DMS53 (cell line): ENCODE results near the gene HES1.
"Not testable (repeated sequence)": the region's sequence is repeated elsewhere in the genome, so short reads cannot be mapped to it uniquely, and the experiment has no call there.

ENCODE experiments used
- DNase-seq: peaks from one replicate; lab custom pipeline; 2025; lab: John Stamatoyannopoulos, UW

HES1 gene

DNA sequence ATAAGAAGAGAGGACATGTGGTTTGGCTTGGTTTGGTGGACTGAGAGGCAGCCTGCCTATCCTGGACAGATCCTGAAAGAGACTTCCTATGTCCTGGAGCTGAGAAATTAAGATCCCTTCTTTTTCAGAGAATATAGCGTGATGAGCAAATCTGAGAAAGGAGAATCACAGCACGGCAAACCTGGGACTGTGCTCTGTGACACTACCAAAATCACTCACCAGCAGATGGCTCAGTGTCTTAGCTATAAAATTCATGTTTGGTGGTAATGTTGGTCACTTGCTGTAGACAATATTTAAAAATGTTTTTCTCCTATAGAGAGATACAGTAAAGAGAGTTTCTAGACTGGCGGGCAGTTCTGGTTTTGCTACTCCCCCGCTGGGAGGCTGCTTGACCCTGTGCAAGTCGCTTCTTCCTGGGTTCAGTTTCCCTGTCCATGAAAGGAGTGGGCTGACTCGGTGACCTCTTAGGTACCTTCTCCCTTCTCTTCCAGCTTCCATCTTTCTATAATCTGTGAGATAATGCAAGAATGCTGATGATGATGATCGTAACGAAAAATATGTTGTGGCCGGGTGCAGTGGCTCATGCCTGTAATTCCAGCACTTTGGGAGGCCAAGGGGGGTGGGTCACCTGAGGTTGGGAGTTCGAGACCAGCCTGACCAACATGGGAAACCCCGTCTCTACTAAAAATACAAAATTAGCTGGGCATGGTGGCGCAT, 7.6 kb upstream of the HES1 start:
- DNase-seq = no peak

DNA sequence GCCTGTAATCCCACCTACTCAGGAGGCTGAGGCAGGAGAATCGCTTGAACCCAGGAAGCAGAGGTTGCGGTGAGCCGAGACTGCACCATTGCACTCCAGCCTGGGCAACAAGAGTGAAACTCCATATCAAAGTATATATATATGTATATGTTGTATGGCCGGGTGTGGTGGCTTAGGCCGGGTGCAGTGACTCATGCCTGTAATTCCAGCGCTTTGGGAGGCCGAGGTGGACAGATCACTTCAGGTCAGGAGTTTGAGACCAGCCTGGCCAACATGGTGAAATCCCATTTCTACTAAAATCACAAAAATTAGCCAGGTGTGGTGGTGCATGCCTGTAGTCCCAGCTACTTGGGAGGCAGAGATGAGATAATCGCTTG, 7.0 kb upstream of the HES1 start:
- DNase-seq = not testable (repeated sequence)

DNA sequence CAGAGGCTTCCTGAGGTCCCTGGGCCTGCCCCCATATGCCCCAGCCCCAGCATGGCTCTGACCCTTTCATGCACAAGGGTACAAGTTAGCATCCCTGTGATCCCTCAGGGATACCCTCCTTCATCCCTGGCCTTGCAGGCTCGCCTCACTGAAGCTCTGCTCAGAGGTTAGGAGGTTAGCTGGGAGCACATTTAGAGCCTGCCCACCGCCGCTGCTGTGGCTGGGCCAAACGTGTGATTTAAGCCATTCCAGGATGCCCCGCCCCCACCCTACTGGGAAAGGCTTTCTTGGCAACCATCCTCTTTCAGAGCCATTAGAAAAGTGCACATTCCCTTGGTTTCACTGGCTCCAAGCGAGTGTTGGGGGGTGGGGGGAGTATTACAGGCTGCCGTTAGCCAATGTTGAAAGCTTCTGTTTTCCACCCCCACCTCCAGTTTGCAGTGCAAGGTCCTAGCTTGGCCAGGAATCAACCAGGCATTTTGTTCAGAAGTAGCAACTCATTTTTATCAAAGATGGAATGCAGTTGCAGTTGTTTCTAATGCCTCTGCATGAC, 6.3 kb upstream of the HES1 start:
- no peak for DNase-seq

DNA sequence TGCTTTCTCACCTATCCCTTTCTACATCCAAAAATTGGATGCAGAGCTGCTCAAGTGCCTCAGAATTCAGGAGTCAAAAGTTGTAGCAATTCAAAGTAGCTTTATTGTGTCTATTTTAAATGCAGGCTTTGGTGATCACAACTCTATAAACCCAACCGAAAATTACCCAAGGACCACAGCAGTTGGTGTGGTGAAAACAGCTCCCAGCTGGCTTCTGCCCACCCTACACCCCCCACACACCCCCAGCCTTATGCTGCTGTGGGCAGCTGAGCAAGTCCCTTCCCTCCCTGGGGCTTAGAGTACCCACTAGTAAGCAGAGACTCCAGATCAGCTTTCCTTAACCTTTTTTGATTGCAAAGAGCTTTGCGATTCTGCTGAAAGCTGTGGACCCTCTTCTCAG, 5.8 kb upstream of the HES1 start:
- DNase-seq = no peak

DNA sequence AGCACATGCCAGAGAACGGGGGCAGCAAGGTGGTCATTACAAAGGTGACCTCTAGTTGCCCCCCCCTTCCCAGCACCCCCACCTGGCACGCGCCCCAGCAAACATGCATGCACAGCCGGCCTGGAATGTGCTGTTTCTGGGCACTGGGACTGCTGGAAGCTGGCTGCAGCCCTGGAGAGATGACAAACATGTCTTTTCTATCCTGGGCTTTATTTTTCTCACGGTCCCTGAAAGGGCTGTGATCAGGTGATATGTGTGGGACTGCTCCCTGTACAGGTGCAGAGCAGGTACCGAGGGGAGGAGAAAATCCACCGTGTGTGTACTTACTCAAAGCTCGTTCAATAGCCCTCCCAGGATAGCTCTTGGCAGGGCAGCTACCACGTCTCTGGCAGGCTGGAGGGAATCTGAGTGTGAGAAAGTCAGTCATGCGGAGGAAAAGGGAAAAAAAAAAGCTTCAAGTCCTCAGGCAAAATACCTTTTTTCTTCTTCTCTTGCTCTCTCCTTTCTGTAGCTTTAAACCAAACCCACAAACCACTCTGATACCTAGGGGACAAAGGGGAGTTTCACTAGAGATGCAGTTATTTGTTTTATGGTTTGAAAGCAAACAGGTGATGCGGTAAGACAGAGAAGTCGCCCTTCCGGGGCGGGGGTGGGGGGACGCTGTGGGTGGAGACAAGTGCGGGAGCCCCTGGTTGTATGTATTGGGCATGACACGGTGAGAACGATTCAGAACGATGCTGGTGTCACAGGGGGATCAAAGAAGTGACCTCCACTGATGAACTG, 5.0 kb upstream of the HES1 start:
- DNase-seq = peak; percentile 94

DNA sequence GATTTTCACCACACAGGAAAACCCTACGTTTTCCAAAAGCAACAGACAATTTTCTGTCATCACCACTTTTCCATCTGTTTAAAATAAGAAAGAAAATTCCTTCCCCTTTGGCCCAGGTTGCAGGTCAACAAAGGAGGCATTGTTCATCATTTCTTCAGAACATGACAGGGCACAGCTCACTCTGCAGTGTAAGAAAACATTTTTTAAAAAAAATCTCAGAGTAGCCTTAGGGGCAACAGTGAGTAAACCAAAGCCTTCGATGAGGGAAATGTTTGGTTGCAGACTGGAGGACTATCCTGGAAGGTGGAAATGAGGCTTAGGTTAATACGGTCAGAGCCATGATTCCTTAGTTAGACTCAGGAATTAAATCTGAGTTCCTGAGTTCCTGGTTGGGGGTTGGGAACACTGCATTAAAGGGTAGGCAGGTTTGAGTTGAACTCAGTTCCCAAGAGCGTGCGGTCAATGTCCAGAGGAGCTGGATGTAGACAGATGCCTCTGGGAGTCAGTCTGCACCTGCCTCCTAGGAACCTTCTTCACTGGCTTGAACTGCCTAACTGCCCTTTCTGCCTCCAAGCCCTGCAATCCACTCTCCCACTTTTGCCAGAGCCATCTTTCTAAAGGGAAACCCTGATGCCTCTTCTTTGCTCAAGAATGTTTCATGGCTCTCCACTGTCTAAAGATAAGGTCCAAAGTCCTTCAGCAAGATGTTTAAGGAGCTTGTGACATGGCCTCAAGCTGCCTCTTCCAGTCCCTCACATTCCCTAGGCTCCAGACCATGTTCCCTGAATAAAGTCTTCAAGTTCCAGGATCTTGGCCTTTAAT, 3.3 kb upstream of the HES1 start:
- DNase-seq = peak; percentile 32

DNA sequence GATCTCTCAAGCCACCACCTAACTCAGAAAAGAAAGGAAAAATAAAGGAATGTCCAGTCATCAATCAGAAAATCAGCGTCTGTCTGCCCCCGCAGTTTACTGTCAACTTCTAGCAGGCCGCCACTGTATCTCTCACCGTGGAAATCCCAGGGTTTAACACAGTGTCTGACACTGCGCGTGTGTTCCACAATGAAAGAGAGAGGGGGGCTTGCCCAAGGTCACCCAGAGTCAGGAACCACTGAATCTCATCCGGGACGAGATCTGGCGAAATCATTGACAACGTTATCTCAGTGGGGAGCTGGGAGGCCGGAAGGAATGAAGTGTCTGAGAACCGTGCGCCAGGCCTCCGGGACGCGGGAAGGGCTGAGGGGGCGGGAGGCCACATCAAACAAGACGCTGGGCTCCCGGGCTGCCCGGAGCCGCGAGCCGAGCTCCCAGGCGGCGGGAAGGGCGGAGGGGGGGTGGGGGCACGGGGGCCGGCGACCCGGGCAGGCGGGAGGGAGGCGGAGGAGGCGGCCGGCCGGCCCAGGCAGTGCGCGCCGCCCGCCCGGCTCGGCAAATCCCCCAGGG, 2.2 kb upstream of the HES1 start:
- DNase-seq = peak; percentile 78

DNA sequence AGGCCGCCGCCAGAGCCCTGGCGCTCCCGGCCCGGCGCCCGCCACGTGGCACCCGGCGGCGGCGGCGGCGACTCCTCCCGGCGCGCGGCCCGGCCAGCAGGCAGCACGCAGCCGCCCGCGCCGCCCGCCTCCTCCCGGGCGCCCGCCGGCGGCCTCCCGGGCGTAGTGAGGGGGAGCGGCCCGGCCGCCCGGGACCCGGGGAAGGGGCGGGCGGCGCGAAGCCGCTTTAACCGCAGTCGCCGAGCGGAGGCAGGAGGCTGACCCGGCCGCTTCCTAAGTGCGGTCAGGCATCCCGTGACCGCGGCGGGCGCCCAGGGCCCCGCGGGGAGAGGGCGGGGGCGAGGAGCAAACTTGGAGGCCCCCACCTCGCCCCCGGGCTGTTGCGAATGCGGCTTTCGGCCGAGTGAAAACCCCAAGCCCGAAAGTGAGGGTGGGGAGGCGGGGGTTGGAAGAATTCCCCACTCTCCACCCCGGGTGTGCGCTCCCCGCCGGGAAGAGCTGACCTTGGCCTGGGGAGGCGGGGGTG, 1.7 kb upstream of the HES1 start:
- DNase-seq = peak; percentile 91

DNA sequence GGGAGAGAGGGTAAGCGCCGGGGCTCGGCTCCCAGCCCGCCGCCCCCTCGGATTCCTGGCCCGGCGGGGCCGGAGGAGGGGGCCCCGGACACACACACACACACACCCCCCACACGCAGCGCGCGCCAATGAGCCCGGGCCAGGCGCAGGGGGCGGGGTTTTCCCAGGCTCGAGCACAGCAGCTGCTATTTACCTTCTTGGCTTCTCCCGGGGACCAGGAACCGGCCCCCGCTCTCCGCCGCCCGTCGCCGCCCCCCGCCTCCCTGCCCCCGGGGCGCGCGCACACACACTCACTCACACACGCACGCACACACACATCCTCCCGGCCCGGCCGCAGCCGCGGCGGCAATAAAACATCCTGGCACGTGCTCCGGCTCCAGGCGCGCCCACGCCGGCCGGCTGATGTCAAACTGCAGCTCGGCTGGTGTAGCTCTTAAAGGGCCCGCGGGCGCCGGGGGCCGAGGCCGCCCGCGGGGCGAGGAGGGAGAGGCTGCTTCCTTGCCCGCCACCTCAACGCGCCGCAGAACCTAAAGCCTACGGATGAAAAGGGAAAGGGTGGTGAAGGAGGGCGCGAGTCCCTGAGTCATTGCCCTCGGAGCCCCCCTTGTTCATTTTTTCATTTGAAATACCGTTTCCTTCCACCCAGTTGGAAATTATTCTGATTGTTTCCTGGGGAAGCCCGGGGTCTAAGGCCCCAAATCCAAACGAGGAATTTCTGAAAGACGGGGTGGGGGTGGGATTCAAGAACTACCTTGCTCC, 1.0 kb upstream of the HES1 start:
- peak; percentile 98 for DNase-seq

DNA sequence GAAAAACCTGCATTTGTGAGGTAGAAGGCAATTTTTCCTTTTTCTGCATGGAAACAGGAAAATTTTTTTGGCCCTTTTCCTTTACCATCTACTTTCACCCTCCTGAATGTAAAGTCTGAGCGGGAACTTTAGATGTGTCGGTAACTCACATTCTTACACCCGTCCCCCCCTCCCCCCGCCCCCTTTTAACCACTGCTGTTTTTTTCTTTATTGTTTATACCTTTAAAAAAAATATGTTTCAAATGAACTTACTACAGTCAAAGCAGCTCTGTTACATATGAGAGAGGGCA, 487 bp upstream of the HES1 start:
- DNase-seq = peak; percentile 65

DNA sequence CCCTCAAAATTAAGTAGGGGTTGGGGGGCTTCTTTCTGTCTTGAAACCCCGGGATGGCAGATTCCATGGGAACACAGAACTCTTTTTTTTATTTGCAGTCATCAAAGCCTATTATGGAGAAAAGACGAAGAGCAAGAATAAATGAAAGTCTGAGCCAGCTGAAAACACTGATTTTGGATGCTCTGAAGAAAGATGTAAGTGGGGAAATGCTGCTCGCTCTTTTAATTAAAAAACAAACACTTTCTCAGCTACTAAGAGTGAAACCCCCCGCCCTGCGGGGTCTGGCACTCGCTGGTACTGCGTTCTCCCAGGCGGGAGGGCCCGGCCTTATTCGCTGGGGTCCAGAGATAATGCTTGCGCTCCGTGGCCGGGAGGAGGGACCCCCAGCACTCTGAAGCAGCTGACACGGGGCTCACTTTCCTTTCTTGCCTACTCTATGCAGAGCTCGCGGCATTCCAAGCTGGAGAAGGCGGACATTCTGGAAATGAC, 615 bp downstream of the HES1 start:
- no peak for DNase-seq

DNA sequence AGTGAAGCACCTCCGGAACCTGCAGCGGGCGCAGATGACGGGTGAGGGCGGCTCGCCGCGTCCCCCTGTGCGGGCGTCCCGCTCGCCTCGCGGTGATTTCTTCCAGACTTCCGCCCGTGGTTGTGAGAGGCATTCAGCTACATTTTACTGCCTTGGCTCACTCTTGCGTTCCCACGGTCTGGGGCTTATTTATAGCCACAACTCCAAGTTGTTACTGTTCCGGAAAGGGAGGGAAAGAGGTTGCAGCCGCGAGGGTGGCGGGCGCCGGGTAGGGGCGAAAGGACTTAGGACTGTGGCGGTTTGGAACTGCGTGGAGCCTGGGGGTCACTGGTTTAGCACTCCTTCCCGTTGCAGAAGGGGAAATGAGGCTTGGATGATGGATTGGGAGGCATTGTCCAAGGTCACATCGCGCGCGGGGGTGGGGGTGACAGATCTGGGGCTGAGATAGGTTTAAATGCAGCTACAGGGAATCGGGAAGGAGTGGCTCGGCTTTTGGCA, 1.1 kb downstream of the HES1 start:
- DNase-seq = peak; percentile 72

DNA sequence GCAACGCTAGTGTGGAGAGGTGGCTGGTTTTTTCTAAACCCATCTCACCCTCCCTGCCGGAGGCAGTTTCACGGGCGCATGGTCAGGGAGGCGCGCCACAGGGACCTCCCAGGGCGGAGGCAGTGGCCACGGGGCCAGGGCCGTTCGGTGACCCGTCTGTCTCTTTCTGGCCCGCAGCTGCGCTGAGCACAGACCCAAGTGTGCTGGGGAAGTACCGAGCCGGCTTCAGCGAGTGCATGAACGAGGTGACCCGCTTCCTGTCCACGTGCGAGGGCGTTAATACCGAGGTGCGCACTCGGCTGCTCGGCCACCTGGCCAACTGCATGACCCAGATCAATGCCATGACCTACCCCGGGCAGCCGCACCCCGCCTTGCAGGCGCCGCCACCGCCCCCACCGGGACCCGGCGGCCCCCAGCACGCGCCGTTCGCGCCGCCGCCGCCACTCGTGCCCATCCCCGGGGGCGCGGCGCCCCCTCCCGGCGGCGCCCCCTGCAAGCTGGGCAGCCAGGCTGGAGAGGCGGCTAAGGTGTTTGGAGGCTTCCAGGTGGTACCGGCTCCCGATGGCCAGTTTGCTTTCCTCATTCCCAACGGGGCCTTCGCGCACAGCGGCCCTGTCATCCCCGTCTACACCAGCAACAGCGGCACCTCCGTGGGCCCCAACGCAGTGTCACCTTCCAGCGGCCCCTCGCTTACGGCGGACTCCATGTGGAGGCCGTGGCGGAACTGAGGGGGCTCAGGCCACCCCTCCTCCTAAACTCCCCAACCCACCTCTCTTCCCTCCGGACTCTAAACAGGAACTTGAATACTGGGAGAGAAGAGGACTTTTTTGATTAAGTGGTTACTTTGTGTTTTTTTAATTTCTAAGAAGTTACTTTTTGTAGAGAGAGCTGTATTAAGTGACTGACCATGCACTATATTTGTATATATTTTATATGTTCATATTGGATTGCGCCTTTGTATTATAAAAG, 1.8 kb downstream of the HES1 start:
- DNase-seq = peak; percentile 90

DNA sequence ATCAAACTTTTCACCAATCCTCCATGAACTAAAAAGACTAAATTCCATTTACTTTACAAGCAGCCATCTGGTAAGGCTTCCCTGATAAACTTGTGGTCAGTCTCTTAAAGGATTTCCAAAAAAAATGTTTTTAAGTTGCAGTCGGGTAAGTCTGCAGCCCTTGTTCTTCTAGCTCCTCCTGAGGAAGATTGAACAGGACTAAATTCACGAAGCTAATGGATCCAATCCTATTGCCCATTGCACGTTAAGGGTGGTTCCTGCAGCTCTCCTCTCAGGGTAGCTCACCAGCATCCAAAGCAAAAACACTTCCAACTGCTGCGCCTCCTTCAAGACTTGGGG, 2.8 kb downstream of the HES1 start:
- peak; percentile 57 for DNase-seq

DNA sequence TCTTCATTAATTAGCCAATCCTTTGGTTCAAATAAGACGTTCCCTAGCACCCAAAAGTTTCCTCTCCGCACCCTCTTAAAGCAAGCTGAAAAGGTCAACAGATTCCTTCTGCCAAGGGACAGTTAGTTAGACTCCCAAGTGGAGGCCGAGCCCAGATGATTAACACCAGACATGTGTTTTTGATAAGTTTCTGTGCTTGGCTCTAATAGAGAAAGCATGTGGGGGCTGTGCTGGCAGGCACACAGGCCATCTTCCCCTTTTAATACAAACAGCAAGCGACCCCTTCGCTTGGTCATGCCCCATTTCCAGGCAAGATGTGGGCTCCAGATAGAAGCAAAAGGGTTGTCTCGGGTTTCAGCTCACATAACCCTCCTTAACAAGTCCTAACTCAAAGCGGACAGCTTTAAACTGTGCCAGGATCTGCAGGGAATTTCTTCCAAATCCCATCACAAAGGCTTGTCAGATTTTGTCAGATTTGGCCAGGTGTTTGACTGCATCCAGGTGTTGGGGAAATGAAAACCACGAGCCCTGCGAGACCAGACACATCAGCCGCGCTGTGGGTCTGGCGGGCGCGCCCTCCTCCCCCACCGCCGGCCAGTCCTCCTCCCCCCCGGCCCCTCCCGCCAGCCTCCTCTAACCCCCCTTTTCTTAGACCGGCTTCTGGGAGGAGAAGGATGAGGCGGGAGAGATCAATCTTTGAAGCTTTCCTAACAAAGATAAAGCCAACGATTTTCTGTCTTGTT, 3.3 kb downstream of the HES1 start:
- DNase-seq = peak; percentile 68

DNA sequence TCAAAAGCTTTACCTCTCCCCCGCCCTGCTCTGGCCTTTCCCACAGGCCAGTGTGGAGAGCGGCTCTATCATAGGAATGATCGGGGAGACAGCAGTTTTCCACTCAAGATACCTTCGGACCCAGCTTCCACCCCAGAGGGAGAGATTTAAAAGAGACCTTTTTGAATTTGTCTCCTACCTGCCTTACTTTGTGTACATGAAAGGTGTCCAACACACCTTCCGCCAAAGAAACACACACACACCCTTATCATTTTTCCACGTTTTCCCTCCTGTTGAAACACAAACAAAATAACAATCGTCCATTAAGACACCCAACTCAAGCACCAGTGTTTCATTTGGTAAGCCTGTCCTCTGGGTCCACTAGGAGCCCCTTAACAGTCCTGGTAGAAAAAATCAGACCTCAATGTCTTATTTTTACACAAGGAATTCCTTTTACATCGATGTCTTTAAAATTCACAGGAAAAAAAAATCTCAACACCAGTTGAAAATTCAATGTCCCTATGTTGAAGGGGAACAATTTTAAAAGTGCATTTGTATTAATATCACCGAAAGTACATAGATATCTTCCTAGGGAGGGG, 4.0 kb downstream of the HES1 start:
- peak; percentile 68 for DNase-seq

DNA sequence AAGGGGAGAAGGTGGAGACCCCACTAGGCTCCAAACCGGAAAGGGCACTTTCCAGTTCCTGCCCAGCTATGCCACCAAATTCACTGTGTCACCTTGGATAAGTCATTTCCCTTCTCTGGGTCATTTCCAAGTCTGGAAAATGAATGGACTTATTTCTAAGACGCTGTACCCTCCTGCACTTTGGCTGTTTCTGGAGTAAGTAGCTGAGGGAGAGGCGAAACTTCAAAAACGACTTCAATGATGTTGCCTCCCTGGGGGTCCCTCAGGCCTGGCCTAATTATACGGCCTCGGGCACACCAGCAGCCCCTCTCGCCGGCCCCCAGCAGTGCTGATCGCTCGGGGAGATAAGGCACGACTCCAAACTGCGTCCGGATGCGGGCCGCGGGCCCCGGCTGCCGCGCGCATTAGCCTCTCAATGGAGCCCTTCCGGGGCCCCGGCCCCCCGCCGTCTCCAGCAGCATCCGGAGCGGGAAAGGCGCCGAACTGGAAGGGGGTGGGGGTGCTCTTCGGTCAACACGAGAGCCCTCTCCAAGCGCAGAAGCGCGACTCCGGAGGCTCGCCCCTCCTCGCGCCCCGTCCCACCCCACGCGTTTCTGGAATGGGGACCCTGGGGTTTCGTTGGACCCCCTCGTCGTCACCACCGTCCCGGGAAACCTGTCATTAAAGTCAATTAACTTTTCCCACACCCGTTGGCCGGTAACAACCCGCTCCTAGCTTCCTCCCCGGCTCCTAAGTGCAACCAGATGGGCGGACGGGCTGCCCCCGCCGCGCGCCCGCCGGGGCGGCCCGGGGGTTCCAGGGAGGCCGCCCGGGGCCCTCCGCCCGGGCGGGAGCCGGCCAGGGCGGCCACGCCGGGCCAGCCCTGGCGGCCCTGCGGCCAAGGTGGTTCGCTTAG, 4.8 kb downstream of the HES1 start:
- DNase-seq = peak; percentile 81
